ENCODE measurements around the gene SLC28A2.
"Not testable (repeated sequence)": the region's sequence is repeated elsewhere in the genome, so short reads cannot be mapped to it uniquely, and the experiment has no call there.

SLC28A2 gene

DNA sequence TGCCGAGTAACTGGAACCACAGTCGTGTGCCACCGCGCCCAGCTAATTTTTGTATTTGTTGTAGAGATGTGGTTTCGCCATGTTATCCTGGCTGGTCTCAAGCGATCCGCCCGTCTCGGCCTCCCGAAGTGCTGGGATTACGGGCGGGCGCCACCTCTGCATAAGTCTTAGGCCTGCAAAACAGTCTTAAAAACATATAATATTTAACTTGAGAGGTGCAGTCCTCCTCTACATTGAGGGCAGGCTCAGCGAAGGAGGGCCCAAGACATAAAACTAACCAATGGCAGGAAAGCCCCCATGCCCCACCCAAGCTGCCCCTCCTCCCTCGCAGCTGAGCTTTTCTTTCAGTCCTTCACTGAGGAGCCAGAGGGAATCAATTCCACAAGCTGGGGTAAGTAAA lies at the start of gene SLC28A2:
Gene SLC28A2 (plus strand): TSS at position 347 of the 400 bp plus-strand sequence. CDS start 982 bp downstream, outside the sequence.
- DNase-seq: no peak

GRCh38 chr15:45203182-45203581 lies 48.9 kb upstream of the SLC28A2 start:
- no peak for DNase-seq

DNA sequence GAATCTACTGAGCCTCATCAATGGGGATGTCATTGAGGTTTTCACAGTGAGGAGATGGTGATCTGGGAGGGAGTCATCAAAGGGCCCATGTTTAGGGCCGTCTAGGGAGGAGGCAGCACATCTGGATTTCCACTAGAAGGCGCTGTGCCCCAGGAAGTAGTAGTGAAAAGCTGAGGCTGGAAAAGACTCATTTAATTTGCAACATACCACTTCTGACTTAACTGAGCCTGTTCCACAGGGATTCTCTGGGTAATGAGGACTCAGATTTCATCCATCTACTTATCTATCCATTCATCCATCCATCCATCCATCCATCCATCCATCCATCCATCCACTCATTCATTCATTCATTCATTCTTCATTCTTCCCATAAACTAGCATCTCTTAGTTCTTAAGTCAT lies 46.8 kb upstream of the SLC28A2 start:
- no peak for DNase-seq

DNA sequence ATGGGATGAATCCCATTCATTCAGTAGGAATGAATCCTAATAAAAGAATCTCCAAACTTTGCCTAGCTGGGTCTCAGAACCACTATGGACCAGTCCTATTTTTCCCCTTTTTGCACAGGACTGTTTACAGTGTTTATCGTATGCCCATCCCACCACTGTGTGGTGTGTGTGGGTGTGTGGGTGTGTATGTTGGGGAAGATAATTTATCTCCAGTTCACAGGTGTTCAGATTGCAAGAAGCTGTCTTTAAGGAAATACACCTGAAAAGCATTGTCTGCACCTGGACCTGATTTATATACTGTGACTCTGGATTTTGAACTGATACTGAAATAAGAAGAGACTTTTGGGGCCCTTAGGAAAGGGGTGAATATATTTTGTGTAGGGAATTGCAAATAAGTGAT lies 39.5 kb upstream of the SLC28A2 start:
- DNase-seq: no peak

- DNase-seq: no peak
Observed at GRCh38 chr15:45221053-45221599, 30.9 kb upstream of the SLC28A2 start.

- no peak for DNase-seq
Observed at GRCh38 chr15:45221967-45222366, 30.1 kb upstream of the SLC28A2 start.

DNA sequence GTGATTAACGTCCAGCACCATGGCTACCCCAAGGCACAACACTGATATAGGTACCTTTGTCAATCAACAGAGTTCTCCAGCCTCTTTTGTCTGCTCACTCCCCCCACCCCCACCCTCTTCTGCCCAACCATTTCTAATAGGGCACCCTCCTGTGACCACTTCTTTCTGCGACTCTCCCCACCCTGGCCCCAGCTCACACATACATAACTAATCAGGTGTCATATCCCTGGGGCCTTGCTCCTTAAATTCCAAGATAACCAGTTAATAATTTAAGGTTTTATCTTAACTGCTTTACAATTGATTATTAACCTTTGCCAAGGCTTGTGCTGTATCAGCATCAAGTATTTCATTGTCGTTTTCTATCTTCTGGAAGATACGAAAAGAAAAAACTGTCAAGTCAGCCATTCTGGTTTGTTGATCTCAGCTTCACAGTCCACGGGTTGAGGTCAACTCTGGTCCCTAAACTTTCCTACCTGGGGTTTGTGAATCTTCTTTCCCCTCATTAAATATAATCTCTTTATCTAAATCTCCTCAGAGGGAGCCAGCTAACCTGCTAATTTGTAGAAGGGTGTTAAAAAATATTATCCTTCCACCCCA lies 27.3 kb upstream of the SLC28A2 start:
- DNase-seq: no peak

- no peak for DNase-seq
Observed at GRCh38 chr15:45225506-45226273, 26.3 kb upstream of the SLC28A2 start.

DNA sequence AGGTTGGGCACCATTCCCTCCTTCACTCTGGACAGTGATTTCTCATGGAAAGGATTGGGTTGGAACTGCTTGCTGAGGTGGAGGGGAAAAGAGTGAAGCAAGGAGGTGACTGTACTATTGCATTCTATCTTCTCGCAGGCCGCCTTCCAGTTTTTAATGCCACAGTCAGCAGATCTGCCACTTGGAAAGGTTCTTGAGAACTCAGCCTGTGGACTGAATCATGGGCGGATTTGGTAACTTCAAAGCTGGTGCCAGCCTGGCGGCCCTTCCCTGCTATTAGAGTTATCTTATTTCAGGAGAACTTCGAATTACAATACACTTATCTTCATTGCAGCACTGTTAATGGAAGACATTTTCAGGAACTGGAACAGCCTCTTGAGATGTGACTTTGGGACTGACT lies 23.1 kb upstream of the SLC28A2 start:
- DNase-seq: no peak

DNA sequence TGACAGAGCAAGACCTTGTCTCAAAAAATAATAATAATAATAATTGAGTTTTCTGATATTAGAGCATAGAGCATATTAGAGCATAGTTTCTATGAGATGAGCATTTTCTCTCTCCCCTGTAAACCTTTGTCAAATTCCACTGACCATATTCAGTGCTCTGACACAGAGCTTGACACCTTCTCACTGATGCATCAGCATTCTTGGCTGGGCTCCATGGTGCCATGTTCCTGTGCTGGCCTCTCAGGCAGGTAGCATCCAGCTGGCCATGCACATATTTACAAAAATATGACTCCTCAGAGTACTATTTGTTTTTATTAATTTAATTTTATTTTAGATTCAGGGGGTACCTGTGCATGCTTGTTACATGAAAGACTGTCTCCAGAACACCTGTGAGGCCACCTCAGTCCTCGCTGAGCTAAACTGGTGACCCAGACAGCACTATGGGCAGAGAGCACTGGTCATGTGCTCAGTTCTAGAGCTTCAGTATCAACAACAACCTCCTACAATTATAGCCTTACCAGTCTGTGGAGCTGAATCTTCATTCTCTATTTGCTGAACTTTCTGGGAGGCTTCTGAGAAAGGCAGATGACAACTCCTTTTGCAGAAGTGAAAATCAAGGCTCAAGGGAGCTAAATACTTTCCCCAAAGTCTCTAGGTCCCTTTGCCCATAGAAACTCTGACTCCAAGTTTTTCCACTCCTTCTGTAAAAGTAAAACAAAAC lies 21.6 kb upstream of the SLC28A2 start:
- DNase-seq: no peak

- no peak for DNase-seq
Observed at GRCh38 chr15:45231132-45231531, 20.9 kb upstream of the SLC28A2 start.

- DNase-seq: no peak
Observed at GRCh38 chr15:45231864-45232562, 20.0 kb upstream of the SLC28A2 start.

DNA sequence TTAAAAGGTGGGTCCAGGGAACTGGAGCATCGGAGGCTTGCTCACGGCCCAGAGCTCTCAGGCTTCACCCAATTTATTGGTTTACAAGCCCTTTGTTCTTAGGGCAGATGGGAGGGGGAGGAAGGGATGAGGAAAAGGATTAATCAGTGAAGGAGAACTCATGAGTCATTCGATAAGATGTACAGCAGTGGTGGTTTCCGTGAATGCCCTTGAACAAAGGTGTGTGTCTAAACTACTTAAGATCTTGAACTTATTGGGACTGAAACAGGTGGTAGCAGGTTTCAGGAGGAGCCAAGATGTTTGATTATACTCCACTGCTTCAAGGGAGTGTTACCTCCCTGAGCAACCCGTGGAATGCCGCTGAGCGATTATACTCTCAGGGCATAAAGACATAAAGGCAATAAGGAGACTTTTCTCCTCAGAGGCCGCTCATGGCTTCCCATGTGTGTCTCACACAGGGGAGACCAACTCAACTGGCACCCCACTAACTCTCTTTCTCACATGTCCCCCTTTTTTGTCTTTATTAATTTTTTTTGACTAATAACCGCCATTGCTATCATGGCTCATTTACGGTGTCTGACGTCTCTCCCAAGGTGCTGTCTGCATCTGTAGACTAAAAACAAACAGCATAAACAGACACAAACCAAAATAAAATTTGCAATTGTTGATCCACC lies 17.3 kb upstream of the SLC28A2 start:
- DNase-seq: no peak

GRCh38 chr15:45236806-45237205 lies 15.2 kb upstream of the SLC28A2 start:
- DNase-seq: not testable (repeated sequence)

GRCh38 chr15:45242289-45242688 lies 9.7 kb upstream of the SLC28A2 start:
- DNase-seq: no peak

- DNase-seq: no peak
Observed at GRCh38 chr15:45249125-45249780, 2.8 kb upstream of the SLC28A2 start.

DNA sequence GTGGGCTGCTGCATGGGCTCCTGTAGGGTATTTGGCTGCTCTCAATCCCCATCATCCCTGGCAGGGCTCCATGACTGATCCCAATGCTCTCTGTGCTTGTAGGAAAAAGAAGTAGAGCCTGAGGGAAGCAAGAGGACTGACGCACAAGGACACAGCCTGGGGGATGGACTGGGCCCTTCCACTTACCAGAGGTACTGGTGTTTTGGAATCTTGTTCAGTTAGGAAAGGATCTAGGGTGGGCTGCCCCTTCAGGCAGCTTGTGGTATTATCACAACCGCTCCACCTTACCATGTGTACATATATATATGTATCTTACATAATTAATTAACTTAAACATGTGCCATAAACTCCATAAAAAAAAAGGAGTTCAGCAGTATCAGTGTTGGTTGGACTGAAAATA lies 1.3 kb downstream of the SLC28A2 start:
- DNase-seq: no peak

GRCh38 chr15:45254405-45254804 lies 2.4 kb downstream of the SLC28A2 start:
- no peak for DNase-seq

GRCh38 chr15:45254824-45255223 lies 2.8 kb downstream of the SLC28A2 start:
- not testable (repeated sequence) for DNase-seq

DNA sequence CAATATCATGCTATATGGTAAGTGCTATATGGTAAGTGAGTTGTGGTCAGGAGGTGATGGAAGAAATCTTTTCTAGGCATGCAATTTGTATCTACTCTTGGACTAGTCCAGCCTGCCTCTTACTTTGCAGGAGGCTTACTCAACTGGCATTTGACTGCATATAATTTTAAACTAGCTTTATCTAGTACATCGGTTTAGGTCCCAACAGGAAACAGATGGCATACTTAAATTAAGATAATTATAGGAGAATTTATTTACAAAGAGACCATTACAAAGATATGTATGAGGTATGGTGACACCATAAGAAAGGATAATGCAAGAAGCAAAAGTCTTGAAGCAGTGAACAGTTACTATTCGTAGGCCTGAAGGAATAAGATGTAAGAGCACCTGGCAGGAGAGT lies 7.8 kb downstream of the SLC28A2 start:
- DNase-seq: no peak

DNA sequence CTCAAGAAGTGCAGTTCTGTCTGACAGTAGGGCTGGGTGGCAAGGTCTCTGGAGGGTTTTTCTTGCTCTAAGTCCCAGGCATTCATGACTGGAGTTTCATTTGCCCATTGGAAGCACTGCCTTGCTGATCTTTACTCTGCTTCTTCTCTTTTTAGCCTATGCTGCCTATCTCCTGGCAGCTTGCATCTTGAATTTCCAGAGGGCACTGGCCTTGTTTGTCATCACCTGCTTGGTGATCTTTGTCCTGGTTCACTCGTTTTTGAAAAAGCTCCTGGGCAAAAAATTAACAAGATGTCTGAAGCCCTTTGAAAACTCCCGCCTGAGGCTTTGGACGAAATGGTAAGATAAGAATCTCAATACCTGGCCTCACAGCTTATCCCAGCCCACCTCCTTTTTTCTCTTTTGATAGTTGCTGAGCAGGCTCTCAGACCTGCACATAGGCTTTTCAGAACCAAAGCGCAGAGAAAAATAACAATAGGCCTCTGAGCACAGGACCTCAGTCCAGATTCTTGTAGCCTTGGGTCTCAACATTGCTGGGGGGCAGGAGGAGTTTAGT lies 10.9 kb downstream of the SLC28A2 start:
- no peak for DNase-seq

- no peak for DNase-seq
Observed at GRCh38 chr15:45263854-45264253, 11.8 kb downstream of the SLC28A2 start.

Data from NCI-H2171 (cell line).